Skeletal muscle tissue (tissue), 4 donors: ENCODE data around the gene SSTR1. TPM values are rescaled to one million over a fixed set of nuclear protein-coding genes. Genes with fewer than 3 reads are reported as not detected.

Experiments
- H3K27ac ChIP-seq: one replicate; pipeline ENCODE4 v1.7.0; 2013; ENCODE audit warnings: mild to moderate bottlenecking, low read depth, low read length, inconsistent platforms
- H3K27me3 ChIP-seq, 3 donors: one replicate each; pipeline ENCODE4 v1.7.0; 2013; ENCODE audit warnings: low read length in 3 of 3; ENCODE audit not compliant: control insufficient read depth in 3 of 3, insufficient read depth in 3 of 3
- H3K36me3 ChIP-seq, 3 donors: one replicate each; pipeline ENCODE4 v1.7.0; 2013; ENCODE audit warnings: low read length in 3 of 3; ENCODE audit not compliant: control insufficient read depth in 3 of 3, insufficient read depth in 3 of 3
- H3K4me1 ChIP-seq, 3 donors: one replicate each; pipeline ENCODE4 v1.7.0; 2013; ENCODE audit warnings: low read length in 3 of 3, mild to moderate bottlenecking in 3 of 3; ENCODE audit not compliant: control insufficient read depth in 3 of 3, insufficient read depth in 3 of 3
- H3K4me3 ChIP-seq, 3 donors: one replicate each; pipeline ENCODE4 v1.7.0; 2013; ENCODE audit warnings: low read length in 3 of 3
- H3K9ac ChIP-seq, 3 donors: one replicate each; pipeline ENCODE4 v1.7.0; 2013; ENCODE audit warnings: low read length in 3 of 3, mild to moderate bottlenecking in 3 of 3, moderate library complexity in 2 of 3, low read depth in 1 of 3
- H3K9me3 ChIP-seq, 3 donors: one replicate each; pipeline ENCODE4 v1.7.0; 2013; ENCODE audit warnings: low read length in 3 of 3; ENCODE audit not compliant: control insufficient read depth in 3 of 3
- total RNA-seq: library from RNA; depleted of rRNA; stranded (reverse); fragments of >200 nt; gene quantifications from one replicate; pipeline ENCODE4 v1.2.3, GENCODE V29; 2014
- donor health status: Osteomylitis.

SSTR1 gene
- total RNA-seq, 1 donor from 2014 or later, result under 0.01 TPM

GRCh38 chr14:38202444-38203191 lies 5.1 kb upstream of the SSTR1 start:
- Histone ChIP-seq H3K4me3 (no peak overlapping the region), H3K27ac (no peak overlapping the region), H3K9me3 (no peaks in the 10 kb centered on the region), H3K9ac (no peak overlapping the region), H3K4me1 (peaks cover 0 to 2% (median 0%) of the 10 kb centered on the region in 3 donors), H3K36me3 (no peaks in the 10 kb centered on the region), H3K27me3 (peaks cover 0 to 1% (median under 1%) of the 10 kb centered on the region in 3 donors)

- no peak overlapping the region for H3K9ac ChIP-seq
- peaks cover 13 to 14% (median 13%) of the 10 kb centered on the region in 3 donors for H3K27me3 ChIP-seq
- H3K9me3 ChIP-seq, result no peaks in the 10 kb centered on the region
These were observed 3.6 kb upstream of the SSTR1 start for GRCh38 chr14:38203929-38204718.

DNA sequence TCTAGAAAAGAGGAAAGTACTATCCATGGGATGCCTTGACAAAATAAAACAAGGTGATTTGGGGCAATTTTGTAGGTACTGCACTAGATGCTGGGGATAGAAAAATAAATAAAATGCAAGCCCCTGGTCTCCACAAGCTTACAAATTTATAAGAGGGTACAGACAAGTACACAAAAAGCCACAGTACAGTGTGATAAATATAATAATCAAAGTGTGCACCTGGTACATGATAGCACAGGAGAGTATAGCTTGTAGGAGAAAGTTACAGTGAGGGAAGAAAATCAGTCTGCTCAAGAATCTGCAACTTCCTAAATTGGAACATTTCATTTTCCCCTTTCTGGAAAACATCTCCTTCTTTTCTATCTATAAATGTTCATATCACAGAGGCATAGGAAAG lies 3.0 kb upstream of the SSTR1 start:
- H3K9ac ChIP-seq, result no peak overlapping the region
- H3K9me3 ChIP-seq, result no peaks in the 10 kb centered on the region
- peaks cover 19% of the 10 kb centered on the region in 3 donors for H3K27me3 ChIP-seq
- H3K27ac ChIP-seq, result no peak overlapping the region
- H3K4me1 ChIP-seq, result peaks cover 16 to 21% (median 18%) of the 10 kb centered on the region in 3 donors
- H3K4me3 ChIP-seq, result no peak overlapping the region
- no peaks in the 10 kb centered on the region for H3K36me3 ChIP-seq

More at GRCh38 chr14:38203929-38204718, 3.6 kb upstream of the SSTR1 start:
- no peak overlapping the region for H3K4me3 ChIP-seq
- H3K4me1 ChIP-seq, result peaks cover 11 to 15% (median 13%) of the 10 kb centered on the region in 3 donors
- H3K36me3 ChIP-seq, result no peaks in the 10 kb centered on the region
- H3K27ac ChIP-seq, result no peak overlapping the region

DNA sequence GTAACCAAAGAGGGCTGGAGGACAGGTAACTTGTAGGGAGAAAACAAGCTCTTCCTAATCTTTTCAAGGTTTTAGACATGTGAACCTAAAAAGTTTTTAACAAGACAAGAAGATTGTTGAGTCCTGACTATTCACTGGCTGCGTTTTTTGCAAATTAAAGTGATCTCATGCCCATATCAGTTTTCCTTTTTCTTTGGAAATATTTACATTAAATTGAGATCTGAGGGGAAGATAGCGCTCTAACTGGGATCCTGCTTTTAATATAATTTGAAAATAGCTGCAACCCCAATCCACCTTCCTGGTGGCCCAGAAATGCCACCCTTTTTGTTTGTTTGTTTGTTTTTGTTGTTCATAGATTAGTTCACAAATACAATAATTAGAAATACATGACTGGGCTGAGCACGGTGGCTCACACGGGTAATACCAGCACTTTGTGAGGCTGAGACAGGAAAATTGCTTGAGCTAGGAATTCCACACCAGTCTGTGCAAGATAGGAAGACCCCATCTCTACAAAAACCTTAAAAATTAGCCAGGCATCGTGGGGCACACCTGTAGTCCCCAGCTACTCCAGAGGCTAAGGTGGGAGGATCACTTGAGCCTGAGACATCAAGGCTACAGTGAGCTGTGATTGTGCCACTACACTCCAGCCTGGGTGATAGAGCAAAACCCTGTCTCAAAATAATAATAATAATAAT lies 2.4 kb upstream of the SSTR1 start:
- Histone ChIP-seq H3K27ac (no peak overlapping the region), H3K4me3 (no peak overlapping the region), H3K27me3 (peaks cover 24 to 25% (median 24%) of the 10 kb centered on the region in 3 donors), H3K9me3 (no peaks in the 10 kb centered on the region), H3K9ac (no peak overlapping the region), H3K36me3 (no peaks in the 10 kb centered on the region), H3K4me1 (peaks cover 22 to 26% (median 23%) of the 10 kb centered on the region in 3 donors)

DNA sequence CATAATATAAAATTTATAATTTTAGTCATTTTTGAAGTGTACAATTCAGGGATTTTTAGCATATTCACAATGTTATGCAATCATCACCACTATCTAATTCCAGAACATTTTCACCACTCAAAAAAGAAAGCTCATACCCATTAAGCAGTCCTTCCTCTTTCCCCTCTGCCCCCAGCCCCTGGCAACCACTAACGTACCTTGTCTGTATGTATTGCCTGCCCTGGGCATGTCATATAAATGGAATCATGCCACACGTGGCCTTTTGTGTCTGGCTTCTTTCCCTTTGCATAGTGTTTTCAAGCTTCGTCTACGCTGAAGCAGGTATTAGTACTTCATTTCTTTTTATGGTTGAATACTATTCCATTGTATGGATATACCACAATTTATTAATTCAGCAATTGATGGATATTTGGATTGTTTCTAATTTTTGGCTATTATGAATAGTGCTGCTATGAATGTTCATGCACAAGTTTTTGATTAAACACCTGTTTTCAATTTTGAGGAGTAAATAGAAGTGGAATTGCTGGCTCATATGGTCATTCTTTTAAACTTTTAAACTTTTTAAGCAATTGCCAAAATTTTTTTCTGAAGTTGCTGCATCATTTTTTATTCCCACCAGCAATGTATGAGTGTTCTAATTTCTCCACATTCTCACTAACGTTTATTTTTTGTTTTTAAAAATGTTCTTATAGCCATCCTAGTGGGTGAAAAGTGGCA lies 1.6 kb upstream of the SSTR1 start:
- Histone ChIP-seq H3K36me3 (no peaks in the 10 kb centered on the region), H3K4me1 (peaks cover 29 to 34% (median 29%) of the 10 kb centered on the region in 3 donors), H3K4me3 (no peak overlapping the region), H3K9ac (no peak overlapping the region), H3K9me3 (no peaks in the 10 kb centered on the region), H3K27me3 (peaks cover 28 to 31% (median 31%) of the 10 kb centered on the region in 3 donors), H3K27ac (no peak overlapping the region)

- H3K27me3 ChIP-seq, result peaks cover 31 to 38% (median 36%) of the 10 kb centered on the region in 3 donors
- H3K36me3 ChIP-seq, result no peaks in the 10 kb centered on the region
- no peaks in the 10 kb centered on the region for H3K9me3 ChIP-seq
- H3K4me3 ChIP-seq, result no peak overlapping the region
- H3K4me1 ChIP-seq, result peaks cover 29 to 39% (median 29%) of the 10 kb centered on the region in 3 donors
- H3K27ac ChIP-seq, result no peak overlapping the region
- H3K9ac ChIP-seq, result no peak overlapping the region
These were observed 871 bp upstream of the SSTR1 start for GRCh38 chr14:38206689-38207376.

- Histone ChIP-seq H3K4me3 (peak overlapping the region in 2 of 3 donors; percentile 54 to 68), H3K9ac (no peak overlapping the region), H3K9me3 (no peaks in the 10 kb centered on the region), H3K27ac (no peak overlapping the region), H3K36me3 (no peaks in the 10 kb centered on the region), H3K27me3 (peaks cover 31 to 39% (median 36%) of the 10 kb centered on the region in 3 donors), H3K4me1 (peaks cover 29 to 39% (median 29%) of the 10 kb centered on the region in 3 donors)
These were observed 348 bp upstream of the SSTR1 start for GRCh38 chr14:38207377-38207735.

DNA sequence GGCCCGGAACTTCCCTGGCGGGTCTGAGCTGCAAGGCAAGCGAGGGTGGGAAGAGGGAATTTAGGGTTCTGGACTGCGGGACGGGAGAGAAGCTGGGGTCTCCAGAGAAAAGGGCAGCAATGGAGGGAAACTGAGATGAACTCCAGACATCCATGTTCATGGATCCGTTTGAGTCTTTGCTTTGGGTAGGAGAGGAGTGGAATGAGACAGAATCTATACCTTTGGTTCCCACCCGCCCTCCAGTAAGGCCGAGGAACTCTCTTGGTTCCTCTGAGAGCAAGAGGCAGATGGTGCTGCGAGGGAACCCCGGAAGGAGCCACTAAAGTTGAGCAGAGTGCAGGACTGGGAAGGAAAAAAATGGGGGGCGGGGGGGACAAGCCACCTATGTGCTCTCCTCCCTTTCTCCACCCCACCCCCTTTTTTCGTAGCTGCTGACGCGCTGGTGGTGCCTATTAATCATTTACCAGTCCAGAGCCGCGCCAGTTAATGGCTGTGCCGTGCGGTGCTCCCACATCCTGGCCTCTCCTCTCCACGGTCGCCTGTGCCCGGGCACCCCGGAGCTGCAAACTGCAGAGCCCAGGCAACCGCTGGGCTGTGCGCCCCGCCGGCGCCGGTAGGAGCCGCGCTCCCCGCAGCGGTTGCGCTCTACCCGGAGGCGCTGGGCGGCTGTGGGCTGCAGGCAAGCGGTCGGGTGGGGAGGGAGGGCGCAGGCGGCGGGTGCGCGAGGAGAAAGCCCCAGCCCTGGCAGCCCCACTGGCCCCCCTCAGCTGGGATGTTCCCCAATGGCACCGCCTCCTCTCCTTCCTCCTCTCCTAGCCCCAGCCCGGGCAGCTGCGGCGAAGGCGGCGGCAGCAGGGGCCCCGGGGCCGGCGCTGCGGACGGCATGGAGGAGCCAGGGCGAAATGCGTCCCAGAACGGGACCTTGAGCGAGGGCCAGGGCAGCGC lies 1.2 kb downstream of the SSTR1 start:
- H3K4me3 ChIP-seq, result peak overlapping the region; percentile 54 to 76 (median 74)
- H3K9ac ChIP-seq, result peak overlapping the region in 1 of 3 donors; percentile 50
- H3K4me1 ChIP-seq, result peaks cover 29 to 39% (median 29%) of the 10 kb centered on the region in 3 donors
- H3K27ac ChIP-seq, result no peak overlapping the region
- peaks cover 31 to 39% (median 36%) of the 10 kb centered on the region in 3 donors for H3K27me3 ChIP-seq
- H3K36me3 ChIP-seq, result no peaks in the 10 kb centered on the region
- no peaks in the 10 kb centered on the region for H3K9me3 ChIP-seq
